BJ (cell line): ENCODE results near the gene PRKG1. TPM values are rescaled to one million over a fixed set of nuclear protein-coding genes. Genes with fewer than 3 reads are reported as not detected.

Source experiments
- CTCF ChIA-PET: fragments of 350-600 bp; formaldehyde crosslinking; extraction: SDS; loops from one replicate; lab custom pipeline; 2021; ENCODE audit warnings: antibody characterized with exemption, inconsistent platforms; lab: Yijun Ruan, JAX
- POLR2A ChIA-PET: fragments of 300-600 bp; sonication (Branson Sonifier 250); formaldehyde crosslinking; extraction: SDS; loops from one replicate; lab custom pipeline; 2021; ENCODE audit warnings: antibody characterized with exemption; lab: Charles Lee
- DNase-seq: peaks from one replicate; pipeline ENCODE4 v3.0.0-alpha.2; 2011; ENCODE audit warnings: low read depth
- H3K27me3 ChIP-seq: 2 replicates; pipeline ENCODE4 v1.6.0; 2011; ENCODE audit warnings: low read length; ENCODE audit not compliant: control insufficient read depth, insufficient read depth
- H3K36me3 ChIP-seq: 2 replicates; pipeline ENCODE4 v1.5.1; 2011; ENCODE audit warnings: low read length; ENCODE audit not compliant: control insufficient read depth, insufficient read depth
- H3K4me3 ChIP-seq: 2 replicates; pipeline ENCODE4 v1.5.1; 2011; ENCODE audit warnings: low read depth, mild to moderate bottlenecking, control low read depth, low read length
- polyA plus RNA-seq: library from polyadenylated mRNA; depleted of rRNA; stranded (reverse); fragments of >200 nt; gene quantifications from 2 replicates; pipeline ENCODE4 v1.2.3, GENCODE V29; 2011
- TF ChIP-seq, protein P1 (sequence below): IDR thresholded peaks from 2 replicates; pipeline ENCODE4 v1.5.1; 2011; ENCODE audit warnings: low read depth, mild to moderate bottlenecking, control low read depth, inconsistent platforms, low read length, moderate library complexity; ENCODE audit not compliant: insufficient read depth

Gene PRKG1
- polyA plus RNA-seq, 1 experiment, result 9.7 TPM

DNA sequence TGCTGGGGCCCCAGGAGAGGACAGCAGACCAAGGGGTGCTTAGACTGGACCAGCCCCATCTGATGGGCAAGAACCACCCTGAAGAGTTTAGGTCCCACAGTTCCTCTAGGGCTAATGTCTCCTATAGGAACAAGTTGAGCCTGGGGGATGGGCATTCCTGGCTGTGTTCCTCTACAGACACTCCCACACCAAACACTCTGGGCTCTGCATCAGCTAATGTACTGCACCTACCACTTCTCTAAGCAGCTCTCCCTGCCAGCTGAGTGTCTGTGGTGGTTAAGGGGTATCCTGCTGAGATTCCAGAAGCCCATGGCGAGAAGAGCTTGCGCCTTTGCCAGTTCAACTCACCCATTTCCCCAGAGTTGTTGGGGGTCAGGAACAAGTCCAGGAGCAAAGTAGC is 909.2 kb downstream of the PRKG1 start:
- no peaks in the 10 kb centered on the region for H3K27me3 ChIP-seq
- DNase-seq, result no peak
- ChIA-PET POLR2A (no interaction called here), CTCF (no interaction called here)
- TF ChIP-seq, protein P1, sequence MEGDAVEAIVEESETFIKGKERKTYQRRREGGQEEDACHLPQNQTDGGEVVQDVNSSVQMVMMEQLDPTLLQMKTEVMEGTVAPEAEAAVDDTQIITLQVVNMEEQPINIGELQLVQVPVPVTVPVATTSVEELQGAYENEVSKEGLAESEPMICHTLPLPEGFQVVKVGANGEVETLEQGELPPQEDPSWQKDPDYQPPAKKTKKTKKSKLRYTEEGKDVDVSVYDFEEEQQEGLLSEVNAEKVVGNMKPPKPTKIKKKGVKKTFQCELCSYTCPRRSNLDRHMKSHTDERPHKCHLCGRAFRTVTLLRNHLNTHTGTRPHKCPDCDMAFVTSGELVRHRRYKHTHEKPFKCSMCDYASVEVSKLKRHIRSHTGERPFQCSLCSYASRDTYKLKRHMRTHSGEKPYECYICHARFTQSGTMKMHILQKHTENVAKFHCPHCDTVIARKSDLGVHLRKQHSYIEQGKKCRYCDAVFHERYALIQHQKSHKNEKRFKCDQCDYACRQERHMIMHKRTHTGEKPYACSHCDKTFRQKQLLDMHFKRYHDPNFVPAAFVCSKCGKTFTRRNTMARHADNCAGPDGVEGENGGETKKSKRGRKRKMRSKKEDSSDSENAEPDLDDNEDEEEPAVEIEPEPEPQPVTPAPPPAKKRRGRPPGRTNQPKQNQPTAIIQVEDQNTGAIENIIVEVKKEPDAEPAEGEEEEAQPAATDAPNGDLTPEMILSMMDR, result no peak
- no peak overlapping the region for H3K4me3 ChIP-seq
- H3K36me3 ChIP-seq, result no peaks in the 10 kb centered on the region

DNA sequence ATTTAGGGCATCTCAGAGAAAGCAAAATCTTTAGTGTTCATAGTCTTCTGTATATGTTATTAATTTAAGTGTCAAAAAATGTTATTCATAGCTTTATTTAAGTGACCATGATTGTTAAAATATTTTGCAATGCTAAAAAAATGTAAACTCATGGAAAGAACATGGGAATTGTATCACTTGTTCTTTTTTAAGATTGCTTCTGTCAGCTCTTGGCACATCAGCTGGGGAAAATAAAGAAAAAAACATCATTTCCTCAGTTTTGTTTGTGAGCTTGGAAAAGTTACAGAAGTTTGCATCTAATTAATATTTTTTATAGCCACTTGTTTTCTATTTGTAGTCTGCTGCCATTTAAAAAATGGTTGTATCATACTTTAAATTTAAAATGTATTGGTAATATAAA is 911.0 kb downstream of the PRKG1 start:
- ChIA-PET POLR2A (no interaction called here), CTCF (interaction anchor here (0.7 to 1.4 kb wide), 2 partner anchors 18 to 182 kb away, joined by 3 to 4 read pairs; no protein-coding TSS in a partner anchor)
- no peak for DNase-seq
- Histone ChIP-seq H3K36me3 (no peaks in the 10 kb centered on the region), H3K4me3 (no peak overlapping the region), H3K27me3 (no peaks in the 10 kb centered on the region)
- TF ChIP-seq, protein P1, result no peak

DNA sequence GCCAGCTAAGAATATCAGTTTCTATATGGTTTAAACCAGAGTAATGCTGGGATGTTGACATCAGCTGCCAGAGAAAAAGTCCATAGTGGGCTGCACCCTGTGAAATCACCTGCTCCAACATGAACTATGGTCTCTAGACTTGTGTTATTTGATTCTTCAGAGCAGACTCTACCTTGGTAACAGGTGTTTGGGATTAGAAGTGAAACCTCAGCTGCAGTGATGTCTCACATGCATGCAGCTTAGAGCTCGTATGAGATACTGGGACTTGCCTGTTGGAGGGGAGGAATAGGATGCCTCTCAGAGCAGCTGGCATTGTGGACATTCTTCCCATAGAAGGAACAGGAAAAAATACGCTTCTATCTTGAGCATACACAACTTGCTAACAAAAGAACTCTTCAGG is 912.2 kb downstream of the PRKG1 start:
- POLR2A ChIA-PET, result no interaction called here

DNA sequence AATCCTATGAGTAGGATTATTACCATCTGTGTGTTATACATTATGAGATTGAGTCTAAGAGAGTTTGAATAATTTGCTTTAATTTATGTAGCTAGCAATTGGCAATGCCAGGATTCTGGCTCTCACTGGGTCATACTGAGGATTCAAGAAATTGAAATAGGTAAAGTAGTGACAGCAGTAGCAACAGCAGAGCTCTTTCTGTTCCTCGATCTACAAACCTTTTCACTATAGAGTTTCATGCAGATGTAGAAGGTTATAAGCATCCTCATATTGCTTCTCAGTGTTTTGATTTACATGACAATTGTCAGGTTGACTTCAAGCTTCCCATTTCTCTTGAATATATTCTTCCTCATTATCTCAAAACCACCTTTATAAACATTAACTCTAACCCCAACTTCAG is 919.2 kb downstream of the PRKG1 start:
- POLR2A ChIA-PET, result no interaction called here
- no peaks in the 10 kb centered on the region for H3K36me3 ChIP-seq
- TF ChIP-seq, protein P1, result no peak
- CTCF ChIA-PET, result interaction anchor here (1.4 kb wide), 1 partner anchor 11 kb away, joined by 11 read pairs; no protein-coding TSS in a partner anchor
- H3K4me3 ChIP-seq, result no peak overlapping the region
- H3K27me3 ChIP-seq, result no peaks in the 10 kb centered on the region
- no peak for DNase-seq

More for the DNA sequence above, 912.2 kb downstream of the PRKG1 start:
- DNase-seq, result no peak
- TF ChIP-seq, protein P1, result no peak
- Histone ChIP-seq H3K4me3 (no peak overlapping the region), H3K27me3 (no peaks in the 10 kb centered on the region), H3K36me3 (no peaks in the 10 kb centered on the region)
- CTCF ChIA-PET, result interaction anchor here (1.4 kb wide), 1 partner anchor 17 kb away, joined by 4 read pairs; no protein-coding TSS in a partner anchor

DNA sequence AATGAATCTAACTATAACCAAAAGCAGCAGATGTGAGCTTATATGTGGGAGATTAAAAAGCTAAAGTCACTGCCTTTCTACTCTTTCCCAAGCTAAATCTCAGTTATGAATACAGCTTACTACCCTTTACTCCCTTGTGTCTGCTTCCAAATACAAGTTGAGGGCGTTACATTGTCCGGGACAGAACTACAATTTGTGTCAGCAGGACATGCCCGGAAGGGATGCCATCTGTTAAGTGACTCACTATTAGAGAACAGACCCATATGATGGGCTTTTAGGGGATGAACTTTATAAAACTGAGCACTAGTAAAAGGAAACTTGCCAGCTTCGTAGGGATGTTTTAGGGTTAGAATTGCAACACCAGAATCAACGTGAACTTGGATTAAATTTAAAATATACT is 924.8 kb downstream of the PRKG1 start:
- Histone ChIP-seq H3K36me3 (no peaks in the 10 kb centered on the region), H3K4me3 (no peak overlapping the region), H3K27me3 (no peaks in the 10 kb centered on the region)
- ChIA-PET POLR2A (interaction anchor here (0.6 kb wide), 1 partner anchor 263 kb away, joined by 4 read pairs; no protein-coding TSS in a partner anchor), CTCF (interaction anchor here (1.0 kb wide), 1 partner anchor 34 kb away, joined by 3 read pairs; no protein-coding TSS in a partner anchor)
- no peak for DNase-seq
- TF ChIP-seq, protein P1, result no peak
